Measurements from ENCODE around the gene SRPRA.
"Not testable (repeated sequence)": the region's sequence is repeated elsewhere in the genome, so short reads cannot be mapped to it uniquely, and the experiment has no call there.

DNA sequence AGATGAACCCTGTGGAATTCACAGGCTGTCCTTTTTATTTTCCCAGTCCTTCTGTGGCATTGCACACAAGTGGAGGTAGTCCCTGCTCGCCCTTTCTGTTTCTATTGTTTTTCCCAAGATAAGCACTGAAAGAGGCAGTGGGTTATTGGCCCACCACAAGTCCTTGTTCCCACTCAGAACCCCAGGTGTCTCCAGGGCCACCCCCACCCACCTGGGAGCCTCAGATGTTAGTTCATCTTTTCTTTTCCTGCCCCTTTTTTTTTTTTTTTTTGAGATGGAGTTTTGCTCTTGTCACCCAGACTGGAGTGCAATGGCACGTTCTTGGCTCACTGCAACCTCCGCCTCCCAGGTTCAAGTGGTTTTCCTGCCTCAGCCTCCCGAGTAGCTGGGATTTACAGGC is 40.1 kb upstream of the SRPRA start:
- TF ChIP-seq, protein P1, sequence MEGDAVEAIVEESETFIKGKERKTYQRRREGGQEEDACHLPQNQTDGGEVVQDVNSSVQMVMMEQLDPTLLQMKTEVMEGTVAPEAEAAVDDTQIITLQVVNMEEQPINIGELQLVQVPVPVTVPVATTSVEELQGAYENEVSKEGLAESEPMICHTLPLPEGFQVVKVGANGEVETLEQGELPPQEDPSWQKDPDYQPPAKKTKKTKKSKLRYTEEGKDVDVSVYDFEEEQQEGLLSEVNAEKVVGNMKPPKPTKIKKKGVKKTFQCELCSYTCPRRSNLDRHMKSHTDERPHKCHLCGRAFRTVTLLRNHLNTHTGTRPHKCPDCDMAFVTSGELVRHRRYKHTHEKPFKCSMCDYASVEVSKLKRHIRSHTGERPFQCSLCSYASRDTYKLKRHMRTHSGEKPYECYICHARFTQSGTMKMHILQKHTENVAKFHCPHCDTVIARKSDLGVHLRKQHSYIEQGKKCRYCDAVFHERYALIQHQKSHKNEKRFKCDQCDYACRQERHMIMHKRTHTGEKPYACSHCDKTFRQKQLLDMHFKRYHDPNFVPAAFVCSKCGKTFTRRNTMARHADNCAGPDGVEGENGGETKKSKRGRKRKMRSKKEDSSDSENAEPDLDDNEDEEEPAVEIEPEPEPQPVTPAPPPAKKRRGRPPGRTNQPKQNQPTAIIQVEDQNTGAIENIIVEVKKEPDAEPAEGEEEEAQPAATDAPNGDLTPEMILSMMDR (IDR thresholded peaks at IDR 0.05): not testable (repeated sequence)
- not testable (repeated sequence) for TF ChIP-seq EZH2, EZH2phosphoT487 (IDR thresholded peaks at IDR 0.05)

Data from neural progenitor cell (in vitro differentiated cells).